Spleen (tissue), 7 donors: Measurements from ENCODE around the gene OR2V2.

Experiments used
- CTCF ChIP-seq, 11 experiments: fragments of 200-600 bp in 7 of 11; fragments of 450-650 bp in 4 of 11; sonication (generic) in 4 of 11; IDR thresholded peaks in 8 of 11; conservative IDR thresholded peaks in 3 of 11; 1 replicate in 7 of 11; 2 replicates in 4 of 11; pipeline versions ENCODE4 v1.4.0 to v1.8.0; 2016 to 2021; ENCODE audit warnings: antibody characterized with exemption in 11 of 11, inconsistent platforms in 4 of 11, mild to moderate bottlenecking in 1 of 11
- POLR2A ChIP-seq, 3 donors: fragments of 450-650 bp; IDR thresholded peaks; one replicate each; pipeline ENCODE4 v1.5.1; 2017; ENCODE audit warnings: antibody characterized with exemption in 3 of 3, mild to moderate bottlenecking in 1 of 3
- POLR2AphosphoS5 ChIP-seq, 3 donors: sonication (generic); formaldehyde crosslinking; IDR thresholded peaks; one replicate each; pipeline ENCODE4 v1.5.1; 2017; ENCODE audit warnings: antibody characterized with exemption in 3 of 3
- donor health status: DM: no; HTN: no; CAD: no; lungs with moderate emphysema.
- donor health status: DM: no; HTN: no; CAD: no.
- donor health status: DM: no; HTN: no; CAD: no.

GRCh38 chr5:181195249-181195761 is 47.9 kb downstream of the OR2V2 start:
- TF ChIP-seq CTCF (IDR thresholded peaks at IDR 0.05 in 8 of 11, conservative IDR thresholded peaks at IDR 0.05 in 3 of 11): no peak
- TF ChIP-seq POLR2A (IDR thresholded peaks at IDR 0.05): no peak
- no peak for TF ChIP-seq POLR2AphosphoS5 (IDR thresholded peaks at IDR 0.05)
